Panc1 (cell line): Measurements from ENCODE around the gene MAGEA10. TPM values are rescaled to one million over a fixed set of nuclear protein-coding genes. Genes with fewer than 3 reads are reported as not detected.
"Not testable (repeated sequence)": the region's sequence is repeated elsewhere in the genome, so short reads cannot be mapped to it uniquely, and the experiment has no call there.

Experiments
- ATAC-seq: fragments of 200-7000 bp; cut with Tn5 transposase; 2 replicates; pipeline ENCODE4 v1.9.1; 2020; ENCODE audit warnings: mild to moderate bottlenecking, moderate library complexity
- BruUV-seq: library from RNA; stranded (reverse); fragments of 400-500 nt; replicated peaks from 2 replicates; lab custom pipeline; 2021; lab: Mats Ljungman, UMichigan
- CTCF ChIA-PET: fragments of 300-600 bp; sonication (Branson Sonifier 250); formaldehyde crosslinking; loops from one replicate; lab custom pipeline; 2022; ENCODE audit warnings: antibody characterized with exemption; lab: Charles Lee
- POLR2A ChIA-PET: fragments of 300-600 bp; sonication (Branson Sonifier 250); formaldehyde crosslinking; loops from one replicate; lab custom pipeline; 2022; ENCODE audit warnings: antibody characterized with exemption; lab: Charles Lee
- DNase-seq: peaks from one replicate; pipeline ENCODE4 v3.0.0-alpha.2; 2010; ENCODE audit warnings: low read depth, low spot score
- H3K27ac ChIP-seq: 2 replicates; pipeline ENCODE4 v1.5.1; 2011; ENCODE audit warnings: mild to moderate bottlenecking, low read length, inconsistent platforms
- H3K27me3 ChIP-seq: fragments of 200-500 bp; sonication (Bioruptor generic); 2 replicates; pipeline ENCODE4 v1.6.0; 2014; ENCODE audit warnings: low read length, inconsistent platforms; ENCODE audit not compliant: control insufficient read depth, insufficient read depth
- H3K36me3 ChIP-seq: fragments of 200-500 bp; sonication (Bioruptor generic); 2 replicates; pipeline ENCODE4 v1.5.1; 2014; ENCODE audit warnings: inconsistent platforms, mild to moderate bottlenecking, low read length, moderate library complexity; ENCODE audit not compliant: control insufficient read depth, insufficient read depth
- H3K4me1 ChIP-seq: 2 replicates; pipeline ENCODE4 v1.5.1; 2011; ENCODE audit warnings: inconsistent platforms, mild to moderate bottlenecking, low read length, moderate library complexity; ENCODE audit not compliant: control insufficient read depth, insufficient read depth
- H3K4me3 ChIP-seq, 2 experiments: 2 replicates each; pipeline ENCODE4 v1.5.1; 2011 to 2012; ENCODE audit warnings: low read depth in 2 of 2, low read length in 2 of 2, mild to moderate bottlenecking in 2 of 2, inconsistent platforms in 1 of 2, moderate library complexity in 1 of 2
- H3K9me3 ChIP-seq: fragments of 200-500 bp; sonication (Bioruptor generic); 2 replicates; pipeline ENCODE4 v1.5.1; 2014; ENCODE audit warnings: low read depth, mild to moderate bottlenecking, inconsistent platforms, low read length, moderate library complexity; ENCODE audit not compliant: control insufficient read depth, insufficient read depth
- CTCF ChIP-seq: fragments of 450-650 bp; IDR thresholded peaks from 2 replicates; pipeline ENCODE4 v1.5.1; 2017; ENCODE audit warnings: mild to moderate bottlenecking
- POLR2AphosphoS5 ChIP-seq: IDR thresholded peaks from 2 replicates; pipeline ENCODE4 v1.6.1; 2012; ENCODE audit warnings: mild to moderate bottlenecking, low read depth, low read length, moderate library complexity
- REST ChIP-seq, 2 experiments: IDR thresholded peaks; 2 replicates each; pipeline ENCODE4 v1.6.1; 2011 to 2012; ENCODE audit warnings: low read depth in 2 of 2, control low read depth in 1 of 2, low read length in 1 of 2, mild to moderate bottlenecking in 1 of 2, moderate library complexity in 1 of 2; ENCODE audit not compliant: insufficient read depth in 1 of 2
- SIN3A ChIP-seq: IDR thresholded peaks from 2 replicates; pipeline ENCODE4 v1.6.1; 2012; ENCODE audit warnings: low read depth, mild to moderate bottlenecking, low read length, moderate library complexity, borderline replicate concordance; ENCODE audit not compliant: insufficient read depth
- TCF7L2 ChIP-seq: IDR thresholded peaks from 2 replicates; pipeline ENCODE4 v1.6.1; 2011; ENCODE audit warnings: mild to moderate bottlenecking, low read depth, low read length, inconsistent platforms
- in situ Hi-C: cut with HindIII; loops from 2 replicates; pipeline ENCODE4 v1.10.0; 2016; ENCODE audit warnings: low sequenced_read_pairs, low pct_unique_long_range_greater_than_20kb
- intact Hi-C: fragments of 100-400 bp; cut with micrococcal nuclease; formaldehyde crosslinking; loops from one replicate; pipeline ENCODE4 v1.10.0; 2022; ENCODE audit not compliant: unreplicated experiment
- total RNA-seq: library from RNA; stranded (reverse); gene quantifications from one replicate; pipeline ENCODE4 v1.2.1, GENCODE V29; 2021; ENCODE audit not compliant: unreplicated experiment

The MAGEA10 gene
- total RNA-seq, 1 experiment from 2014 or later = not detected

GRCh38 chrX:152136312-152136711, 2.1 kb downstream of the MAGEA10 start:
- Histone ChIP-seq H3K27ac (no peak overlapping the region), H3K9me3 (no peaks in the 10 kb centered on the region), H3K36me3 (no peaks in the 10 kb centered on the region), H3K4me1 (no peaks in the 10 kb centered on the region), H3K27me3 (no peaks in the 10 kb centered on the region), H3K4me3 (no peak overlapping the region)
- in situ Hi-C loops = no loop called here
- DNase-seq (no peak), ATAC-seq (no peak)
- ChIA-PET CTCF (no interaction called here), POLR2A (no interaction called here)
- BruUV-seq = no TSS peak
- intact Hi-C loops = no loop called here
- no peak for TF ChIP-seq CTCF
- no peak for TF ChIP-seq TCF7L2
- no peak for TF ChIP-seq SIN3A
- TF ChIP-seq POLR2AphosphoS5 = no peak
- TF ChIP-seq REST (IDR thresholded peaks at IDR 0.05; ENCODE audit: insufficient read depth in 1 of 2, low read depth in 2 of 2, low read length in 1 of 2) = no peak

GRCh38 chrX:152131525-152131924, 6.9 kb downstream of the MAGEA10 start:
- Histone ChIP-seq H3K27me3 (no peaks in the 10 kb centered on the region), H3K4me3 (no peak overlapping the region), H3K9me3 (no peaks in the 10 kb centered on the region), H3K27ac (no peak overlapping the region), H3K4me1 (no peaks in the 10 kb centered on the region), H3K36me3 (no peaks in the 10 kb centered on the region)
- ATAC-seq = no peak
- ChIA-PET CTCF (no interaction called here), POLR2A (no interaction called here)
- in situ Hi-C loops = no loop called here
- DNase-seq = no peak
- no TSS peak for BruUV-seq
- intact Hi-C loops = no loop called here
- TF ChIP-seq CTCF (no peak), SIN3A (no peak)

- H3K4me1 ChIP-seq, CTCF ChIA-PET, H3K36me3 ChIP-seq, H3K9me3 ChIP-seq, POLR2A ChIA-PET, ATAC-seq, in situ Hi-C loops, H3K27ac ChIP-seq, H3K27me3 ChIP-seq, DNase-seq, H3K4me3 ChIP-seq, BruUV-seq: not testable (repeated sequence)
- intact Hi-C loops = loop anchor here (10.0 kb wide), 1 partner anchor 374 kb away; no protein-coding TSS in a partner anchor
These were observed 9.1 kb downstream of the MAGEA10 start for GRCh38 chrX:152129069-152129844.
